Liver (tissue), 9 donors: Measurements from ENCODE around the gene AREL1. TPM values are rescaled to one million over a fixed set of nuclear protein-coding genes. Genes with fewer than 3 reads are reported as not detected.

Experiments
- DNase-seq: peaks from one replicate; pipeline ENCODE4 v3.0.0-alpha.2; 2017; ENCODE audit warnings: low spot score
- H3K27ac ChIP-seq, 2 donors: one replicate each; pipeline ENCODE4 v1.7.0; 2013; ENCODE audit warnings: inconsistent platforms in 2 of 2, low read length in 2 of 2, control low read depth in 1 of 2, low read depth in 1 of 2, mild to moderate bottlenecking in 1 of 2
- H3K27me3 ChIP-seq, 4 donors: one replicate each; pipeline versions ENCODE4 v1.6.1 to v1.7.0; 2013; ENCODE audit warnings: low read length in 3 of 4, inconsistent platforms in 1 of 4, mild to moderate bottlenecking in 1 of 4, moderate library complexity in 1 of 4; ENCODE audit not compliant: control insufficient read depth in 4 of 4, insufficient read depth in 4 of 4
- H3K36me3 ChIP-seq, 4 donors: one replicate each; pipeline versions ENCODE4 v1.6.1 to v1.7.0; 2013; ENCODE audit warnings: low read length in 3 of 4, mild to moderate bottlenecking in 3 of 4, low read depth in 1 of 4, moderate library complexity in 1 of 4; ENCODE audit not compliant: control insufficient read depth in 4 of 4, insufficient read depth in 3 of 4
- H3K4me1 ChIP-seq, 4 donors: one replicate each; pipeline versions ENCODE4 v1.6.1 to v1.7.0; 2013; ENCODE audit warnings: low read length in 3 of 4, mild to moderate bottlenecking in 3 of 4, moderate library complexity in 1 of 4; ENCODE audit not compliant: control insufficient read depth in 4 of 4, insufficient read depth in 4 of 4
- H3K4me3 ChIP-seq, 3 donors: one replicate each; pipeline versions ENCODE4 v1.6.1 to v1.7.0; 2013; ENCODE audit warnings: low read length in 3 of 3, control low read depth in 1 of 3, low read depth in 1 of 3, mild to moderate bottlenecking in 1 of 3
- H3K9ac ChIP-seq, 2 donors: one replicate each; pipeline ENCODE4 v1.7.0; 2013; ENCODE audit warnings: low read length in 2 of 2, mild to moderate bottlenecking in 2 of 2, moderate library complexity in 2 of 2, control low read depth in 1 of 2, low read depth in 1 of 2
- H3K9me3 ChIP-seq, 4 donors: one replicate each; pipeline versions ENCODE4 v1.6.1 to v1.7.0; 2013; ENCODE audit warnings: low read length in 3 of 4; ENCODE audit not compliant: control insufficient read depth in 4 of 4
- CTCF ChIP-seq: fragments of 150-350 bp; IDR thresholded peaks from 2 replicates; pipeline ENCODE4 v1.5.1; 2017; ENCODE audit warnings: improper control_type of control experiment, low read depth, low read length; ENCODE audit not compliant: missing input control
- EGR1 ChIP-seq, 2 donors: IDR thresholded peaks; 2 replicates each; pipeline ENCODE4 v1.6.1; 2016 to 2018; ENCODE audit warnings: antibody characterized with exemption in 2 of 2, low read depth in 2 of 2
- FOXA1 ChIP-seq: IDR thresholded peaks from 2 replicates; pipeline ENCODE4 v1.6.1; 2016; ENCODE audit warnings: antibody characterized with exemption
- FOXA2 ChIP-seq: IDR thresholded peaks from 2 replicates; pipeline ENCODE4 v1.6.1; 2016; ENCODE audit warnings: antibody characterized with exemption
- GABPA ChIP-seq, 2 donors: IDR thresholded peaks in 1 of 2; conservative IDR thresholded peaks in 1 of 2; 2 replicates each; pipeline ENCODE4 v1.6.1; 2016; ENCODE audit warnings: antibody characterized with exemption in 2 of 2, mild to moderate bottlenecking in 1 of 2, moderate library complexity in 1 of 2
- HNF4A ChIP-seq, 2 donors: conservative IDR thresholded peaks; 2 replicates each; pipeline ENCODE4 v1.6.1; 2016; ENCODE audit warnings: antibody characterized with exemption in 2 of 2, mild to moderate bottlenecking in 2 of 2
- HNF4G ChIP-seq: IDR thresholded peaks from 2 replicates; pipeline ENCODE4 v1.6.1; 2016; ENCODE audit warnings: antibody characterized with exemption
- JUND ChIP-seq, 2 donors: IDR thresholded peaks; 2 replicates each; pipeline ENCODE4 v1.6.1; 2016; ENCODE audit warnings: antibody characterized with exemption in 2 of 2
- NR2F2 ChIP-seq: IDR thresholded peaks from 2 replicates; pipeline ENCODE4 v1.6.1; 2016; ENCODE audit warnings: antibody characterized with exemption
- RAD21 ChIP-seq, 2 donors: IDR thresholded peaks; 2 replicates each; pipeline ENCODE4 v1.6.1; 2016; ENCODE audit warnings: antibody characterized with exemption in 2 of 2, mild to moderate bottlenecking in 2 of 2
- REST ChIP-seq: IDR thresholded peaks from 2 replicates; pipeline ENCODE4 v1.6.1; 2016; ENCODE audit warnings: antibody characterized with exemption, mild to moderate bottlenecking
- RXRA ChIP-seq, 2 donors: IDR thresholded peaks; 2 replicates each; pipeline ENCODE4 v1.6.1; 2017 to 2018; ENCODE audit warnings: antibody characterized with exemption in 2 of 2, mild to moderate bottlenecking in 1 of 2
- SP1 ChIP-seq: IDR thresholded peaks from 2 replicates; pipeline ENCODE4 v1.6.1; 2018; ENCODE audit warnings: antibody characterized with exemption, mild to moderate bottlenecking
- TAF1 ChIP-seq: conservative IDR thresholded peaks from 2 replicates; pipeline ENCODE4 v1.6.1; 2016; ENCODE audit warnings: antibody characterized with exemption, mild to moderate bottlenecking
- YY1 ChIP-seq: IDR thresholded peaks from 2 replicates; pipeline ENCODE4 v1.6.1; 2016; ENCODE audit warnings: antibody characterized with exemption, mild to moderate bottlenecking
- ZBTB33 ChIP-seq: IDR thresholded peaks from 2 replicates; pipeline ENCODE4 v1.6.1; 2016; ENCODE audit warnings: antibody characterized with exemption
- WGBS: extraction: QIAGEN DNeasy Blood & Tissue Kit; methylation state at CpG from one replicate; pipeline ENCODE4 v1.1.7; 2013; 5-methylcytosine and 5-hydroxymethylcytosine counted together
- polyA plus RNA-seq, 2 donors: library from polyadenylated mRNA; stranded (reverse) in 1 of 2; unstranded in 1 of 2; fragments of 200-250 nt in 1 of 2; fragments of >200 nt in 1 of 2; fragmentation: Nextera tagmentation in 1 of 2; extraction: Ambion mirVana in 1 of 2; gene quantifications; one replicate each; pipeline versions ENCODE4 v1.2.1 to v1.2.3, GENCODE V29; 2013 to 2015
- total RNA-seq, 2 donors: library from RNA; depleted of rRNA; stranded (reverse); fragments of >200 nt; gene quantifications; one replicate each; pipeline ENCODE4 v1.2.3, GENCODE V29; 2014
- TF ChIP-seq, protein P1 (sequence below): IDR thresholded peaks from 2 replicates; pipeline ENCODE4 v1.6.1; 2016; ENCODE audit warnings: antibody characterized with exemption
- TF ChIP-seq, protein P2 (sequence below): IDR thresholded peaks from 2 replicates; pipeline ENCODE4 v1.6.1; 2016; ENCODE audit warnings: antibody characterized with exemption
- donor health status: healthy.
- donor health status: healthy.
- donor health status: healthy.
- donor health status: healthy.
- donor health status: healthy.

The AREL1 gene
- total and polyA plus RNA-seq, 4 donors: 5.6 to 26.6 (median 13.2) TPM

DNA sequence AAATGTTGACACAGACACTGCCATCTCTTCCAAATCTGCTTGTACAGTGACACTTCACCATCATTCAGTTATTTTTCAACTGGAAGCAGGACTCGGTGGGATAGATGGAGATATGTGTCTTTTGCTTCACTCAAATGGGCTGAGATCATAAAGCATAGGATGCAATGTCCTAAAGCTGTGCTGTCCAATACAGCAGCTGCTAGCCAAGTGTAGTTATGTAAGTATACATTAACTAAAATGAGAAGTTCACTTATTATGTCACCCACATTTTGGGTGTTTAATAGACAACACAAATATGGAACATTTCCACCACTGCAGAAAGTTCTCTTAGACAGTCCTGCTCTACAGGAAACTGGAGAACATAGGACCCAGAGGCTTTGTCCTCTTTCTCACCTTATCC is 43.6 kb downstream of the AREL1 start:
- Histone ChIP-seq H3K9me3 (no peaks in the 10 kb centered on the region), H3K4me3 (no peak overlapping the region), H3K9ac (no peak overlapping the region), H3K27ac (no peak overlapping the region), H3K4me1 (no peaks in the 10 kb centered on the region), H3K36me3 (peaks cover 19 to 70% (median 47%) of the 10 kb centered on the region in 4 donors), H3K27me3 (no peaks in the 10 kb centered on the region)
- DNase-seq: no peak
- 94% methylated on average over 1 of the region's 1 CpG for WGBS
- no peak for TF ChIP-seq NR2F2
- TF ChIP-seq GABPA (IDR thresholded peaks at IDR 0.05 in 1 of 2, conservative IDR thresholded peaks at IDR 0.05 in 1 of 2): no peak
- no peak for TF ChIP-seq YY1
- TF ChIP-seq REST: no peak
- TF ChIP-seq FOXA2: no peak
- no peak for TF ChIP-seq ZBTB33
- no peak for TF ChIP-seq SP1
- no peak for TF ChIP-seq FOXA1
- TF ChIP-seq, protein P1, sequence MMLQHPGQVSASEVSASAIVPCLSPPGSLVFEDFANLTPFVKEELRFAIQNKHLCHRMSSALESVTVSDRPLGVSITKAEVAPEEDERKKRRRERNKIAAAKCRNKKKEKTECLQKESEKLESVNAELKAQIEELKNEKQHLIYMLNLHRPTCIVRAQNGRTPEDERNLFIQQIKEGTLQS: no peak
- no peak for TF ChIP-seq JUND (IDR thresholded peaks at IDR 0.05)
- no peak for TF ChIP-seq RAD21 (IDR thresholded peaks at IDR 0.05)
- no peak for TF ChIP-seq HNF4G
- no peak for TF ChIP-seq HNF4A (conservative IDR thresholded peaks at IDR 0.05)
- no peak for TF ChIP-seq EGR1 (IDR thresholded peaks at IDR 0.05; ENCODE audit: low read depth in 2 of 2)
- TF ChIP-seq RXRA (IDR thresholded peaks at IDR 0.05): no peak
- TF ChIP-seq, protein P2, sequence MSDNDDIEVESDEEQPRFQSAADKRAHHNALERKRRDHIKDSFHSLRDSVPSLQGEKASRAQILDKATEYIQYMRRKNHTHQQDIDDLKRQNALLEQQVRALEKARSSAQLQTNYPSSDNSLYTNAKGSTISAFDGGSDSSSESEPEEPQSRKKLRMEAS: no peak

- peaks cover 21 to 75% (median 51%) of the 10 kb centered on the region in 4 donors for H3K36me3 ChIP-seq
- H3K9ac ChIP-seq: no peak overlapping the region
- H3K9me3 ChIP-seq: no peaks in the 10 kb centered on the region
- H3K4me3 ChIP-seq: no peak overlapping the region
- H3K27me3 ChIP-seq: no peaks in the 10 kb centered on the region
- 91% methylated on average over 1 of the region's 1 CpG for WGBS
- H3K4me1 ChIP-seq: no peaks in the 10 kb centered on the region
- DNase-seq: no peak
- H3K27ac ChIP-seq: no peak overlapping the region
- TF ChIP-seq RXRA (IDR thresholded peaks at IDR 0.05) (no peak), HNF4A (conservative IDR thresholded peaks at IDR 0.05) (no peak), FOXA1 (no peak), HNF4G (no peak), EGR1 (IDR thresholded peaks at IDR 0.05; ENCODE audit: low read depth in 2 of 2) (no peak), RAD21 (IDR thresholded peaks at IDR 0.05) (no peak), REST (no peak), ZBTB33 (no peak), JUND (IDR thresholded peaks at IDR 0.05) (no peak), NR2F2 (no peak), SP1 (no peak), CTCF (no peak), YY1 (no peak), TAF1 (no peak)
- TF ChIP-seq, protein P1: no peak
Observed at GRCh38 chr14:74667758-74668157, 45.1 kb downstream of the AREL1 start.
